NCI-H748 (cell line): ENCODE measurements around the gene ZNF772.

Source experiments
- DNase-seq: peaks from one replicate; lab custom pipeline; 2025; ENCODE audit not compliant: unreplicated experiment; lab: John Stamatoyannopoulos, UW

Gene ZNF772

GRCh38 chr19:57435062-57435978 lies 42.0 kb downstream of the ZNF772 start, which contains the start of gene ZNF749:
Gene ZNF749 (plus strand): TSS chr19:57435325. CDS start chr19:57435579, 254 bp downstream.
- peak; percentile 99 for DNase-seq

- peak; percentile 83 for DNase-seq
Measured at GRCh38 chr19:57434386-57435061, 42.8 kb downstream of the ZNF772 start.

- no peak for DNase-seq
Measured at GRCh38 chr19:57421037-57421436, 56.3 kb downstream of the ZNF772 start.

GRCh38 chr19:57419439-57419838 lies 57.9 kb downstream of the ZNF772 start:
- no peak for DNase-seq
